ENCODE measurements around the gene NFKBIE. TPM values are rescaled to one million over a fixed set of nuclear protein-coding genes. Genes with fewer than 3 reads are reported as not detected.

NFKBIE gene
- total RNA-seq, 6 experiments from 2014 or later: 4.2 to 6.7 (median 5.8) TPM

Other genes starting within 250 kb of the NFKBIE start
- gene MRPL14, start 138.1 kb downstream of the NFKBIE start, total RNA-seq (2021; fragmentation: NEBNext Ultra II Directional; extraction: Animal tissue kit (Norgen Biotek cat#: 25700)): 10 to 100 TPM; 50.9 to 64.2 (median 56.0) TPM
- 10 to 100 TPM; 38.3 to 55.1 (median 44.7) TPM for gene TMEM63B, start 138.0 kb downstream of the NFKBIE start, total RNA-seq (2021; fragmentation: NEBNext Ultra II Directional; extraction: Animal tissue kit (Norgen Biotek cat#: 25700))
- not detected for gene CAPN11, start 106.7 kb downstream of the NFKBIE start, total RNA-seq (2021; fragmentation: NEBNext Ultra II Directional; extraction: Animal tissue kit (Norgen Biotek cat#: 25700))
- not detected for gene MYMX, start 48.6 kb downstream of the NFKBIE start, total RNA-seq (2021; fragmentation: NEBNext Ultra II Directional; extraction: Animal tissue kit (Norgen Biotek cat#: 25700))
- 10 to 100 TPM; 14.9 to 29.9 (median 26.8) TPM for gene SLC29A1, start 42.0 kb downstream of the NFKBIE start, total RNA-seq (2021; fragmentation: NEBNext Ultra II Directional; extraction: Animal tissue kit (Norgen Biotek cat#: 25700))
- 1,000 to 10,000 TPM in 1 of 6 experiments, 100 to 1,000 TPM in 5; 847 to 1,026 (median 920) TPM for gene HSP90AB1, start 18.4 kb downstream of the NFKBIE start, total RNA-seq (2021; fragmentation: NEBNext Ultra II Directional; extraction: Animal tissue kit (Norgen Biotek cat#: 25700))
- gene SLC35B2, start 8.0 kb downstream of the NFKBIE start, total RNA-seq (2021; fragmentation: NEBNext Ultra II Directional; extraction: Animal tissue kit (Norgen Biotek cat#: 25700)): 100 to 1,000 TPM; 108 to 132 (median 120) TPM
- not detected for gene TMEM151B, start 4.9 kb upstream of the NFKBIE start, total RNA-seq (2021; fragmentation: NEBNext Ultra II Directional; extraction: Animal tissue kit (Norgen Biotek cat#: 25700))
- 10 to 100 TPM in 5 of 6 experiments, 1 to 10 TPM in 1; 8.8 to 11.5 (median 10.7) TPM for gene AARS2, start 47.8 kb upstream of the NFKBIE start, total RNA-seq (2021; fragmentation: NEBNext Ultra II Directional; extraction: Animal tissue kit (Norgen Biotek cat#: 25700))
- not detected for gene SPATS1, start 77.1 kb upstream of the NFKBIE start, total RNA-seq (2021; fragmentation: NEBNext Ultra II Directional; extraction: Animal tissue kit (Norgen Biotek cat#: 25700))
- 10 to 100 TPM; 17.9 to 23.5 (median 21.6) TPM for gene CDC5L, start 122.2 kb upstream of the NFKBIE start, total RNA-seq (2021; fragmentation: NEBNext Ultra II Directional; extraction: Animal tissue kit (Norgen Biotek cat#: 25700))

All from HFFc6 (cell line).